ENCODE data around the gene PARD6B.
"Not testable (repeated sequence)": the region's sequence is repeated elsewhere in the genome, so short reads cannot be mapped to it uniquely, and the experiment has no call there.

Gene PARD6B

GRCh38 chr20:50799890-50800550, 68.6 kb downstream of the PARD6B start:
- no peak for DNase-seq (ENCODE audit: low spot score)

DNA sequence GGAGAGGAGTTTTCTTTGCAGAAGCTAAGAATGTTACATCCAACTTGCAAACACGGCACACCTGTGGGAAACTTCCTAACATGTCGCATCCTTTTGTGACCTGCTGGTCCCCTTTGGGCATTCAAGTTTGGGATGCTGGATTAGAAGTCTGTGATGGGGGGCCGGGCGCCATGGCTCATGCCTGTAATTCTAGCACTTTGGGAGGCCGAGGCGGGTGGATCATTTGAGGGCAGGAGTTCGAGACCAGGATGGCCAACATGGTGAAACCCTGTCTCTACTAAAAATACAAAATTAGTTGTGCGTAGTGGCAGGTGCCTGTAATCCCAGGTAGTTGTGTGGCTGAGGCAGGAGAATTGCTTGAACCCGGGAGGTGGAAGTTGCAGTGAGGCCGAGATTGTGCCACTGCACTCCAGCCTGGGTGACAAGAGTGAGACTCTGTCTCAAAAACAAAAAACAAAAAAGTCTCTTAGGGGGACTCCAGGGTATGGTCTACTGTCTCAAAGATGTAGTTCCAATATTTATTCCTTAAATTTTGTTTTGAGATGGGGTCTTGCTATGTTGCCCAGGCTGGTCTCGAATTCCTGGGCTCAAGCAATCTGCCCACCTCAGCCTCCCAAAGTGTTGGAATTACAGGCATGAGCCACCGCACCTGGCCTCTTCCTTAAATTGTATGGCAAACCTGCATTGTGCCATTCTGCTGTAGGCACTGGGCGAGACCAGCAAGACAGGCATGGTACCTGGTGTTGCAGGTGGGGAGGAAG, 69.8 kb downstream of the PARD6B start:
- not testable (repeated sequence) for DNase-seq (ENCODE audit: low spot score)

- DNase-seq (ENCODE audit: low spot score): no peak
These were observed 70.4 kb downstream of the PARD6B start for GRCh38 chr20:50801747-50802125.

DNA sequence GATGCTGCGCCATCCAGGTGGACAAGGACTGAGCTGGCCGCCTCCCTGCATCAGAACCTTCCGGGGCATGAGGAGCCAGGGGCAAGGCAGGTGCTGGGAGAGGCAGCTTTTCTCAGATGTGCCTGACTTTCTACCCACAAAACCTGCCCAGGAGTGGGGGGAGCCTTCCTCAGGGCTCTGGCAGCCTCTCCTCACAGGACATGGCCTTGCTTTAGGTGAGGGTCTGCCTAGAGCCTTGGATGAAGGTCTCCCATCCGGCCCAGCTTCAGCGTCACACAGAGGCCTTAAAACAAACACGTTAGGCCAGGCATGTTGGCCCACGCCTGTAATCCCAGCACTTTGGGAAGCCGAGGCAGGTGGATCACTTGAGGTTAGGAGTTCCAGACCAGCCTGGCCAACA, 70.9 kb downstream of the PARD6B start:
- no peak for DNase-seq (ENCODE audit: low spot score)

DNA sequence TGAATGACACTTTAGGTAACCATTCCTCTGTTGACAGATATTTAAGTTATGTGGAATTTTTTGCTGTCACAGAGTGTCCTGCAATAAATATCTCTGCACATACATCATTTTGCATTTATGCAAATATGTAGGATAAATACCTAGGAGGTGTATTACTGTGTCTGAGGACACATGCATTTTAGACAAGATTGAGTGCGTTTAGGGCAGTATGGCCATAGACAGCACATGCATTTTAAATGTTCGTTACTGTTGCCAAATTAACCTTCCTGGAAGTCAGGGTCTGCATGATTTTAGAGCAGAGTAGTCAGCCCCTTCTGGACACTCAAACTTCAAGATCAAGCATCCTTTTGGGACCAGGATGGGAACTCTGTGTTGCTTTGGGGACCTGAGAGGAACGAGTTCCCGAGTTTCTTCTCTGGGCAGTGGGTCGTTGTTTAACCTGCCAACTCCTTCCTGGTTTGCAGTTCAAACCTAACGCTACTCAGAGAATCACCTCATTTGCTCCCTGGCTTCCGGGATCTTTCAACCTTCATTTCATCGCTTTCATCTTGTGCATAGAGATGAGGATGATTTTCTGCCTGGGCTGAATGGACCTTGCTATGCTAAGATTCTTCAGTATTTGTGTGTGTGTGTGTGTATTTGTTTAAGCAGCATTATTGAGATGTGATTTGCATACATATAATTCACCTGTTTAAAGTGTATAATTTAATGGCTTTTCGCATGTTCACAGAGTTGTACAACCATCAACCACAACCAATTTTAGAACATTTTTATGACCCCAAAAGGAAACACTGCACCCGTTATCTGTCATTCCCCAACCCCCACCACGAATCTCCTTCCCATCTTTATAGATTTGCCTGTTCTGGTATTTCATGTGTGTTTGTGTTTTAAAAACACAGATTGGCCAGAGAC, 73.3 kb downstream of the PARD6B start:
- DNase-seq (ENCODE audit: low spot score): no peak

DNA sequence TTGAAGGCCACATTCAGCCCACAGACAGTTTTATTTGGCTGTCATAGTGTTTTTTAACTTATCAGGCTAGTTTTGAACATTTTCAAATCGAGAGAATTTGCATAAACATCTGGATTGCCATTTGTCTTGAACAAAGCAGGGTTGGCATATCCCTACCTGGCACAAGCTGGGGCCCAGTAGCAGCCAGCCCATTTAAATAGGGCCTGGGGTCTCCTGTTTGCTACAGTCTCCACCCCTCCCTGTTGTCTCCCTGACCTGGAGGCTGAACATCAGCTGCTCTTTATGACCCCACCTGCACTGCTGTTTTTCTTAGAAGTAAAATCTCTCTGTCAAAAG, 73.9 kb downstream of the PARD6B start:
- no peak for DNase-seq (ENCODE audit: low spot score)

DNA sequence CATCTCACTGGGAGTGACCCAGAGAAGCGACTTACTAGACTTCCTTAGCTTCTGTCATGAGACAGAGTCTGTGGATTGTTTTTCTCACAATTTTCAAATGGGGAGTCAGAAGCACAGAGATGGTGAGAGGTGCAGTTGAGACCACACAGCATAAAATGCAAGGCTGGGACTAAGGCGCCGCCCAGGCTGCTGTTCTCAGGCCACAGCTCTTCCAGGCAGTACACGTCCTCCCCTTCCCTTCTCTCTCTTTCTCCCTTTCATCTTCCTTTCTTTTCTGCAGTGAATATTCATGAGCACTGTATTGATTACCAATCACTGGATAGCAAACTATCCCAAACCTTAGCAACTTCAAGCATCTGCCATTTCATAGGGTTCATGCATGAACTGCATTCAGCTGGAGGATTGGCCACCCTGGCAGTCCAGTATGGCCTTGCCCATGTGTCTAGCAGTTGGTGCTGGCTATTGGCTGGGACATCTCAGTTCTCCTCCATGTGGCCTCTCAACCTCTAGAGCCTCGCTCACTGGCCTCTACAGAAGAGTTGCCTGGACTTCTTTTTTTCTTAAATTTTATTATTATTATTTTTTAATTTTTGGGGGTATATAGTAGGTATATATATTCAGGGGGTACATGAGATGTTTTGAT, 74.9 kb downstream of the PARD6B start:
- no peak for DNase-seq (ENCODE audit: low spot score)
